Fibroblast of lung (primary cell): ENCODE data around the gene TMEM170A. TPM values are rescaled to one million over a fixed set of nuclear protein-coding genes. Genes with fewer than 3 reads are reported as not detected.

Experiments used
- DNase-seq, 2 donors: peaks; one replicate each; pipeline versions ENCODE4 v3.0.0 to v3.0.0-alpha.2; 2010; ENCODE audit warnings: low read depth in 2 of 2
- H2AFZ ChIP-seq: 2 replicates; pipeline ENCODE4 v1.5.1; 2012; ENCODE audit warnings: low read length, control low read depth, inconsistent platforms
- H3K27ac ChIP-seq: 2 replicates; pipeline ENCODE4 v1.5.1; 2011; ENCODE audit warnings: low read length, control low read depth; ENCODE audit not compliant: insufficient read depth
- H3K27me3 ChIP-seq: 2 replicates; pipeline ENCODE4 v1.5.1; 2011; ENCODE audit warnings: mild to moderate bottlenecking, low read length; ENCODE audit not compliant: control insufficient read depth, insufficient read depth
- H3K36me3 ChIP-seq: 2 replicates; pipeline ENCODE4 v1.5.1; 2011; ENCODE audit warnings: low read length; ENCODE audit not compliant: control insufficient read depth, insufficient read depth
- H3K4me1 ChIP-seq: 2 replicates; pipeline ENCODE4 v1.5.1; 2011; ENCODE audit warnings: low read length; ENCODE audit not compliant: control insufficient read depth, insufficient read depth; ENCODE audit errors: extremely low read depth
- H3K4me2 ChIP-seq: 2 replicates; pipeline ENCODE4 v1.5.1; 2011; ENCODE audit warnings: low read length, control low read depth; ENCODE audit not compliant: insufficient read depth; ENCODE audit errors: extremely low read depth
- H3K4me3 ChIP-seq, 4 experiments: fragments of 200-600 bp in 1 of 4; sonication (generic) in 1 of 4; replicated peaks in 1 of 4; 2 replicates each; pipeline ENCODE4 v1.5.1; 2011 to 2016; ENCODE audit warnings: low read length in 4 of 4, low read depth in 3 of 4, mild to moderate bottlenecking in 3 of 4, control low read depth in 2 of 4, inconsistent platforms in 1 of 4, mixed read lengths in 1 of 4; ENCODE audit not compliant: insufficient read depth in 1 of 4; ENCODE audit errors: control extremely low read depth in 1 of 4
- H3K79me2 ChIP-seq: 2 replicates; pipeline ENCODE4 v1.5.1; 2012; ENCODE audit warnings: mild to moderate bottlenecking, low read length, inconsistent platforms; ENCODE audit not compliant: control insufficient read depth, insufficient read depth
- H3K9ac ChIP-seq: 2 replicates; pipeline ENCODE4 v1.5.1; 2011; ENCODE audit warnings: mild to moderate bottlenecking, low read length, control low read depth; ENCODE audit not compliant: insufficient read depth
- H3K9me3 ChIP-seq: 2 replicates; pipeline ENCODE4 v1.5.1; 2012; ENCODE audit warnings: low read depth, low read length; ENCODE audit not compliant: control insufficient read depth, insufficient read depth
- H4K20me1 ChIP-seq: 2 replicates; pipeline ENCODE4 v1.5.1; 2011; ENCODE audit warnings: low read length; ENCODE audit not compliant: control insufficient read depth, insufficient read depth; ENCODE audit errors: extremely low read depth
- CTCF ChIP-seq, 2 donors: IDR thresholded peaks in 1 of 2; conservative IDR thresholded peaks in 1 of 2; 1 replicate in 1 of 2; 2 replicates in 1 of 2; pipeline ENCODE4 v1.5.1; 2011 to 2012; ENCODE audit warnings: low read length in 2 of 2, control low read depth in 1 of 2, inconsistent platforms in 1 of 2, low read depth in 1 of 2, mild to moderate bottlenecking in 1 of 2
- EZH2 ChIP-seq: IDR thresholded peaks from 2 replicates; pipeline ENCODE4 v1.5.1; 2012; ENCODE audit warnings: low read length, control low read depth, mild to moderate bottlenecking; ENCODE audit errors: missing control alignments
- polyA minus RNA-seq: library from RNA; depleted of rRNA, polyadenylated mRNA; stranded (reverse); fragments of >200 nt; gene quantifications from 2 replicates; pipeline ENCODE4 v1.2.3, GENCODE V29; 2011; ENCODE audit warnings: low replicate concordance
- polyA plus RNA-seq, 2 donors: library from polyadenylated mRNA; depleted of rRNA in 1 of 2; stranded (reverse) in 1 of 2; unstranded in 1 of 2; fragments of >200 nt; gene quantifications; 2 replicates each; pipeline ENCODE4 v1.2.1, GENCODE V29; 2011 to 2012; ENCODE audit warnings: missing spikeins in 1 of 2
- total RNA-seq: library from RNA; depleted of rRNA; stranded (reverse); fragments of >200 nt; gene quantifications from 2 replicates; pipeline ENCODE4 v1.2.1, GENCODE V29; 2014

Gene TMEM170A
- total RNA-seq: 14.5 and 20.3 TPM in 2 replicates
- 10.3 and 12.3 TPM in 2 replicates for polyA plus RNA-seq
- 5.7 and 6.2 TPM in 2 replicates for polyA plus RNA-seq (2012)
- polyA minus RNA-seq: 4.0 and 4.7 TPM in 2 replicates

GRCh38 chr16:75464122-75464918, at the start of gene TMEM170A:
TSS of gene TMEM170A (minus strand) at chr16:75464689. CDS start at chr16:75464600, 89 bp downstream.
- H4K20me1 ChIP-seq: no peaks in the 10 kb centered on the region
- H3K4me2 ChIP-seq: peak within 1 kb of the TSS; percentile 87
- H3K27ac ChIP-seq: peak within 1 kb of the TSS; percentile 84
- no peaks in the 10 kb centered on the region for H3K27me3 ChIP-seq
- H3K9me3 ChIP-seq: no peaks in the 10 kb centered on the region
- H3K36me3 ChIP-seq: no peaks in the 10 kb centered on the region
- H2AFZ ChIP-seq: peak within 1 kb of the TSS; percentile 93
- no peak for TF ChIP-seq EZH2
- peak; percentile 100 for TF ChIP-seq CTCF (conservative IDR thresholded peaks at IDR 0.05 in 1 of 2, IDR thresholded peaks at IDR 0.05 in 1 of 2; ENCODE audit: low read depth in 1 of 2, low read length in 2 of 2)
- no peaks in the 10 kb centered on the region for H3K4me1 ChIP-seq
- peak within 1 kb of the TSS; percentile 72 to 86 (median 80) for H3K4me3 ChIP-seq
- peak within 1 kb of the TSS; percentile 88 for H3K9ac ChIP-seq
- peak; percentile 97 to 99 for DNase-seq
- H3K79me2 ChIP-seq: peaks cover 38% of the 10 kb centered on the region

- H3K27ac ChIP-seq: no peak overlapping the region
- no peak for TF ChIP-seq EZH2
- TF ChIP-seq CTCF (conservative IDR thresholded peaks at IDR 0.05 in 1 of 2, IDR thresholded peaks at IDR 0.05 in 1 of 2; ENCODE audit: low read depth in 1 of 2, low read length in 2 of 2): no peak
- H3K4me1 ChIP-seq: no peaks in the 10 kb centered on the region
- no peaks in the 10 kb centered on the region for H3K27me3 ChIP-seq
- peak; percentile 62 to 68 for DNase-seq
- H3K9ac ChIP-seq: no peak overlapping the region
- peak overlapping the region; percentile 31 for H2AFZ ChIP-seq
- H3K36me3 ChIP-seq: no peaks in the 10 kb centered on the region
- no peak overlapping the region for H3K4me2 ChIP-seq
- H4K20me1 ChIP-seq: no peaks in the 10 kb centered on the region
- no peaks in the 10 kb centered on the region for H3K79me2 ChIP-seq
- no peak overlapping the region for H3K4me3 ChIP-seq
- H3K9me3 ChIP-seq: no peaks in the 10 kb centered on the region
Observed at GRCh38 chr16:75506574-75506973, 42.1 kb upstream of the TMEM170A start.

GRCh38 chr16:75506107-75506506, 41.6 kb upstream of the TMEM170A start:
- no peaks in the 10 kb centered on the region for H4K20me1 ChIP-seq
- no peaks in the 10 kb centered on the region for H3K79me2 ChIP-seq
- H3K36me3 ChIP-seq: no peaks in the 10 kb centered on the region
- no peaks in the 10 kb centered on the region for H3K4me1 ChIP-seq
- H3K9me3 ChIP-seq: no peaks in the 10 kb centered on the region
- DNase-seq: no peak
- H3K9ac ChIP-seq: no peak overlapping the region
- no peaks in the 10 kb centered on the region for H3K27me3 ChIP-seq
- no peak overlapping the region for H3K27ac ChIP-seq
- TF ChIP-seq EZH2 (no peak), CTCF (conservative IDR thresholded peaks at IDR 0.05 in 1 of 2, IDR thresholded peaks at IDR 0.05 in 1 of 2; ENCODE audit: low read depth in 1 of 2, low read length in 2 of 2) (no peak)
- H3K4me2 ChIP-seq: no peak overlapping the region
- H2AFZ ChIP-seq: no peak overlapping the region
- no peak overlapping the region for H3K4me3 ChIP-seq
